HEK293 (cell line): ENCODE measurements around the gene THSD4.
A peak's percentile ranks its signal among the peaks of the same experiment; 100 is the strongest.

ENCODE experiments used
- CTCF ChIA-PET: fragments of 350-600 bp; formaldehyde crosslinking; extraction: SDS; loops from one replicate; lab custom pipeline; 2021; ENCODE audit warnings: antibody characterized with exemption; lab: Yijun Ruan, JAX
- POLR2A ChIA-PET: fragments of 300-600 bp; formaldehyde crosslinking; extraction: SDS; loops from one replicate; lab custom pipeline; 2020; ENCODE audit warnings: antibody characterized with exemption, inconsistent platforms; lab: Yijun Ruan, JAX
- H3K27ac ChIP-seq: fragments of 200-500 bp; sonication (Bioruptor generic); 2 replicates; pipeline ENCODE4 v1.5.1; 2014; ENCODE audit warnings: low read depth, low read length, control low read depth, inconsistent platforms; ENCODE audit errors: extremely low read depth
- H3K36me3 ChIP-seq, 2 experiments: fragments of 200-500 bp in 1 of 2; sonication (Bioruptor generic) in 1 of 2; 1 replicate in 1 of 2; 2 replicates in 1 of 2; pipeline ENCODE4 v1.5.1; 2014 to 2017; ENCODE audit warnings: inconsistent platforms in 2 of 2, low read length in 2 of 2; ENCODE audit not compliant: control insufficient read depth in 2 of 2, insufficient read depth in 1 of 2
- H3K4me1 ChIP-seq: fragments of 200-500 bp; sonication (Bioruptor generic); 2 replicates; pipeline ENCODE4 v1.5.1; 2014; ENCODE audit warnings: mild to moderate bottlenecking, low read length, inconsistent platforms; ENCODE audit not compliant: control insufficient read depth, insufficient read depth
- H3K4me3 ChIP-seq: 2 replicates; pipeline ENCODE4 v1.5.1; 2011; ENCODE audit warnings: low read depth, mild to moderate bottlenecking, control low read depth, low read length, moderate library complexity
- H3K9me3 ChIP-seq: fragments of 200-500 bp; sonication (Bioruptor generic); 2 replicates; pipeline ENCODE4 v1.5.1; 2014; ENCODE audit warnings: low read depth, low read length, inconsistent platforms; ENCODE audit not compliant: control insufficient read depth, insufficient read depth
- EGR2 ChIP-seq: fragments of 450-650 bp; formaldehyde crosslinking; IDR thresholded peaks from 2 replicates; pipeline ENCODE4 v1.5.1; 2016; ENCODE audit warnings: low read depth, missing biosample characterization, missing genetic modification characterization
- ZIC2 ChIP-seq: fragments of 450-650 bp; formaldehyde crosslinking; IDR thresholded peaks from 2 replicates; pipeline ENCODE4 v1.5.1; 2016; ENCODE audit warnings: missing biosample characterization, missing genetic modification characterization
- ZNF133 ChIP-seq: fragments of 450-650 bp; formaldehyde crosslinking; IDR thresholded peaks from 2 replicates; pipeline ENCODE4 v1.5.1; 2016; ENCODE audit warnings: missing biosample characterization, missing genetic modification characterization
- ZNF223 ChIP-seq: fragments of 450-650 bp; formaldehyde crosslinking; IDR thresholded peaks from 2 replicates; pipeline ENCODE4 v1.5.1; 2016; ENCODE audit warnings: missing biosample characterization, missing genetic modification characterization
- ZNF549 ChIP-seq: fragments of 450-650 bp; IDR thresholded peaks from 2 replicates; pipeline ENCODE4 v1.5.1; 2018; ENCODE audit warnings: missing biosample characterization, missing genetic modification characterization, mild to moderate bottlenecking, inconsistent platforms, moderate library complexity
- ZNF624 ChIP-seq: fragments of 450-650 bp; formaldehyde crosslinking; IDR thresholded peaks from 2 replicates; pipeline ENCODE4 v1.5.1; 2017; ENCODE audit warnings: missing biosample characterization, missing genetic modification characterization
- ZNF768 ChIP-seq: fragments of 450-650 bp; formaldehyde crosslinking; IDR thresholded peaks from 2 replicates; pipeline ENCODE4 v1.5.1; 2018; ENCODE audit warnings: missing biosample characterization, mild to moderate bottlenecking, missing genetic modification characterization
- TF ChIP-seq, protein P1 (sequence below): fragments of 450-650 bp; formaldehyde crosslinking; conservative IDR thresholded peaks from 2 replicates; pipeline ENCODE4 v1.5.1; 2016; ENCODE audit warnings: low read depth, missing biosample characterization, missing genetic modification characterization
- TF ChIP-seq, protein P2 (sequence below): fragments of 450-650 bp; formaldehyde crosslinking; IDR thresholded peaks from 2 replicates; pipeline ENCODE4 v1.5.1; 2016; ENCODE audit warnings: missing biosample characterization, missing genetic modification characterization

The THSD4 gene

GRCh38 chr15:71180986-71181853, 65.9 kb downstream of the THSD4 start:
- no peaks in the 10 kb centered on the region for H3K9me3 ChIP-seq
- no peak overlapping the region for H3K4me3 ChIP-seq
- TF ChIP-seq, protein P1, sequence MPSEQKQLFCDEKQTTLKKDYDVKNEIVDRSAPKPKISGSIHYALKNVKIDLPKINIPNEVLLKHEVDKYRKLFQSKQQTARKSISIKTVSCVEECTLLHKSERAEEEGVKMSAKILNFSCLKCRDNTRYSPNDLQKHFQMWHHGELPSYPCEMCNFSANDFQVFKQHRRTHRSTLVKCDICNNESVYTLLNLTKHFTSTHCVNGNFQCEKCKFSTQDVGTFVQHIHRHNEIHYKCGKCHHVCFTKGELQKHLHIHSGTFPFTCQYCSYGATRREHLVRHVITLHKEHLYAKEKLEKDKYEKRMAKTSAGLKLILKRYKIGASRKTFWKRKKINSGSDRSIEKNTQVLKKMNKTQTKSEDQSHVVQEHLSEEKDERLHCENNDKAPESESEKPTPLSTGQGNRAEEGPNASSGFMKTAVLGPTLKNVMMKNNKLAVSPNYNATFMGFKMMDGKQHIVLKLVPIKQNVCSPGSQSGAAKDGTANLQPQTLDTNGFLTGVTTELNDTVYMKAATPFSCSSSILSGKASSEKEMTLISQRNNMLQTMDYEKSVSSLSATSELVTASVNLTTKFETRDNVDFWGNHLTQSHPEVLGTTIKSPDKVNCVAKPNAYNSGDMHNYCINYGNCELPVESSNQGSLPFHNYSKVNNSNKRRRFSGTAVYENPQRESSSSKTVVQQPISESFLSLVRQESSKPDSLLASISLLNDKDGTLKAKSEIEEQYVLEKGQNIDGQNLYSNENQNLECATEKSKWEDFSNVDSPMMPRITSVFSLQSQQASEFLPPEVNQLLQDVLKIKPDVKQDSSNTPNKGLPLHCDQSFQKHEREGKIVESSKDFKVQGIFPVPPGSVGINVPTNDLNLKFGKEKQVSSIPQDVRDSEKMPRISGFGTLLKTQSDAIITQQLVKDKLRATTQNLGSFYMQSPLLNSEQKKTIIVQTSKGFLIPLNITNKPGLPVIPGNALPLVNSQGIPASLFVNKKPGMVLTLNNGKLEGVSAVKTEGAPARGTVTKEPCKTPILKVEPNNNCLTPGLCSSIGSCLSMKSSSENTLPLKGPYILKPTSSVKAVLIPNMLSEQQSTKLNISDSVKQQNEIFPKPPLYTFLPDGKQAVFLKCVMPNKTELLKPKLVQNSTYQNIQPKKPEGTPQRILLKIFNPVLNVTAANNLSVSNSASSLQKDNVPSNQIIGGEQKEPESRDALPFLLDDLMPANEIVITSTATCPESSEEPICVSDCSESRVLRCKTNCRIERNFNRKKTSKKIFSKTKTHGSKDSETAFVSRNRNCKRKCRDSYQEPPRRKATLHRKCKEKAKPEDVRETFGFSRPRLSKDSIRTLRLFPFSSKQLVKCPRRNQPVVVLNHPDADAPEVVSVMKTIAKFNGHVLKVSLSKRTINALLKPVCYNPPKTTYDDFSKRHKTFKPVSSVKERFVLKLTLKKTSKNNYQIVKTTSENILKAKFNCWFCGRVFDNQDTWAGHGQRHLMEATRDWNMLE (tag by site-specific recombination) = no peak
- TF ChIP-seq ZIC2 (tag by site-specific recombination) = no peak
- TF ChIP-seq ZNF133 = no peak
- TF ChIP-seq, protein P2, sequence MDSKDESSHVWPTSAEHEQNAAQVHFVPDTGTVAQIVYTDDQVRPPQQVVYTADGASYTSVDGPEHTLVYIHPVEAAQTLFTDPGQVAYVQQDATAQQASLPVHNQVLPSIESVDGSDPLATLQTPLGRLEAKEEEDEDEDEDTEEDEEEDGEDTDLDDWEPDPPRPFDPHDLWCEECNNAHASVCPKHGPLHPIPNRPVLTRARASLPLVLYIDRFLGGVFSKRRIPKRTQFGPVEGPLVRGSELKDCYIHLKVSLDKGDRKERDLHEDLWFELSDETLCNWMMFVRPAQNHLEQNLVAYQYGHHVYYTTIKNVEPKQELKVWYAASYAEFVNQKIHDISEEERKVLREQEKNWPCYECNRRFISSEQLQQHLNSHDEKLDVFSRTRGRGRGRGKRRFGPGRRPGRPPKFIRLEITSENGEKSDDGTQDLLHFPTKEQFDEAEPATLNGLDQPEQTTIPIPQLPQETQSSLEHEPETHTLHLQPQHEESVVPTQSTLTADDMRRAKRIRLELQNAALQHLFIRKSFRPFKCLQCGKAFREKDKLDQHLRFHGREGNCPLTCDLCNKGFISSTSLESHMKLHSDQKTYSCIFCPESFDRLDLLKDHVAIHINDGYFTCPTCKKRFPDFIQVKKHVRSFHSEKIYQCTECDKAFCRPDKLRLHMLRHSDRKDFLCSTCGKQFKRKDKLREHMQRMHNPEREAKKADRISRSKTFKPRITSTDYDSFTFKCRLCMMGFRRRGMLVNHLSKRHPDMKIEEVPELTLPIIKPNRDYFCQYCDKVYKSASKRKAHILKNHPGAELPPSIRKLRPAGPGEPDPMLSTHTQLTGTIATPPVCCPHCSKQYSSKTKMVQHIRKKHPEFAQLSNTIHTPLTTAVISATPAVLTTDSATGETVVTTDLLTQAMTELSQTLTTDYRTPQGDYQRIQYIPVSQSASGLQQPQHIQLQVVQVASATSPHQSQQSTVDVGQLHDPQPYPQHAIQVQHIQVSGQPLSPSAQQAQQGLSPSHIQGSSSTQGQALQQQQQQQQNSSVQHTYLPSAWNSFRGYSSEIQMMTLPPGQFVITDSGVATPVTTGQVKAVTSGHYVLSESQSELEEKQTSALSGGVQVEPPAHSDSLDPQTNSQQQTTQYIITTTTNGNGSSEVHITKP = peak; percentile 79
- no peak for TF ChIP-seq ZNF768 (tag by site-specific recombination)
- no peaks in the 10 kb centered on the region for H3K4me1 ChIP-seq
- no peaks in the 10 kb centered on the region for H3K36me3 ChIP-seq
- no peak overlapping the region for H3K27ac ChIP-seq
- ChIA-PET POLR2A (no interaction called here), CTCF (no interaction called here)

GRCh38 chr15:71182522-71182921, 67.3 kb downstream of the THSD4 start:
- no peaks in the 10 kb centered on the region for H3K9me3 ChIP-seq
- TF ChIP-seq ZNF223 (tag by site-specific recombination) (no peak), ZNF549 (tag by site-specific recombination) (no peak)
- no peak overlapping the region for H3K4me3 ChIP-seq
- no peaks in the 10 kb centered on the region for H3K4me1 ChIP-seq
- POLR2A ChIA-PET = no interaction called here
- H3K27ac ChIP-seq = no peak overlapping the region
- CTCF ChIA-PET = no interaction called here
- no peaks in the 10 kb centered on the region for H3K36me3 ChIP-seq

DNA sequence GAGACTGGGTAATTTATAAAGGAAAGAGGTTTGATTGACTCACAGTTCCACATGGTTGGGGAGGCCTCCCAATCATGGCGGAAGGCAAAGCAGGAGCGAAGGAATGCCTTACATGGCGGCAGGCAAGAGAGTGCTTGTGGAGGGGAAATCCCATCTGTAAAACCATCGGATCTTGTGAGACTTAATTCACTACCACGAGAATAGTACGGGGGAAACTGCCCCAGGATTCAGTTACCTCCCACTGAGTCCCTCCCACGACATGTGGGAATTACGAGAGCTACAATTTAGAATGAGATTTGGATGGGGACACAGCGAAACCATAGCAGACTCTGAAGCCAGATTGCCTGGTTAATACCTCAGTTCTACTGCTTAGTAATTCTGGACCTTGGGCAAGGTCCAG, 67.8 kb downstream of the THSD4 start:
- CTCF ChIA-PET = no interaction called here
- Histone ChIP-seq H3K9me3 (no peaks in the 10 kb centered on the region), H3K4me1 (no peaks in the 10 kb centered on the region), H3K36me3 (no peaks in the 10 kb centered on the region), H3K27ac (no peak overlapping the region), H3K4me3 (no peak overlapping the region)
- POLR2A ChIA-PET = no interaction called here
- TF ChIP-seq ZNF624 (no peak), EGR2 (tag by site-specific recombination) (0 out of 2 replicates have a peak, but pooled peaks have one; percentile 21)
